HCT116 (cell line): ENCODE data around the gene BCKDK. TPM values are rescaled to one million over a fixed set of nuclear protein-coding genes. Genes with fewer than 3 reads are reported as not detected.

ENCODE experiments used
- ATAC-seq: fragments of 200-7000 bp; cut with Tn5 transposase; 2 replicates; pipeline ENCODE4 v1.9.1; 2020; ENCODE audit warnings: mild to moderate bottlenecking, moderate library complexity
- BruUV-seq: library from RNA; stranded (reverse); fragments of 400-500 nt; replicated peaks from 2 replicates; lab custom pipeline; 2021; lab: Mats Ljungman, UMichigan
- CTCF ChIA-PET: fragments of 300-600 bp; sonication (Branson Sonifier 250); formaldehyde crosslinking; loops from one replicate; lab custom pipeline; 2021; ENCODE audit warnings: antibody characterized with exemption; lab: Charles Lee
- POLR2A ChIA-PET: fragments of 300-600, 350-600 bp; sonication (Branson Sonifier 250); formaldehyde crosslinking; loops from one replicate; lab custom pipeline; 2021; ENCODE audit warnings: antibody characterized with exemption; lab: Charles Lee
- RAD21 ChIA-PET, 2 experiments: fragments of 300-600 bp; sonication (Branson Sonifier 250); formaldehyde crosslinking; loops; one replicate each; lab custom pipeline; 2023; ENCODE audit warnings: low total read pairs in 2 of 2; ENCODE audit not compliant: uncharacterized antibody in 2 of 2, unreplicated experiment in 2 of 2, low non-redundant PET in 1 of 2; lab: Charles Lee
- DNase-seq: peaks from one replicate; pipeline ENCODE4 v3.0.0-alpha.2; 2010; ENCODE audit warnings: low read depth, low spot score
- H2AFZ ChIP-seq: fragments of 200-600 bp; shearing (Covaris generic), sonication (generic); 2 replicates; pipeline ENCODE4 v1.6.1; 2017; ENCODE audit warnings: low read depth, mixed run types, mixed read lengths, antibody characterized with exemption, low read length; ENCODE audit not compliant: poor library complexity, severe bottlenecking
- H3K27ac ChIP-seq: 2 replicates; pipeline ENCODE4 v1.5.1; 2012; ENCODE audit warnings: low read depth, low read length
- H3K27me3 ChIP-seq: fragments of 200-600 bp; sonication (generic); 2 replicates; pipeline ENCODE4 v1.6.1; 2016; ENCODE audit warnings: mixed run types, low read length, mixed read lengths; ENCODE audit not compliant: insufficient read depth
- H3K36me3 ChIP-seq, 2 experiments: fragments of 200-500 bp in 1 of 2; fragments of 200-600 bp in 1 of 2; sonication (Bioruptor generic) in 1 of 2; sonication (generic) in 1 of 2; 2 replicates each; pipeline versions ENCODE4 v1.5.1 to v1.6.1; 2014 to 2016; ENCODE audit warnings: low read length in 2 of 2, inconsistent platforms in 1 of 2, mixed read lengths in 1 of 2, mixed run types in 1 of 2; ENCODE audit not compliant: insufficient read depth in 2 of 2, control insufficient read depth in 1 of 2
- H3K4me1 ChIP-seq, 2 experiments: fragments of 200-600 bp in 1 of 2; sonication (generic) in 1 of 2; 2 replicates each; pipeline versions ENCODE4 v1.5.1 to v1.6.1; 2012 to 2017; ENCODE audit warnings: low read length in 2 of 2, inconsistent platforms in 1 of 2, mild to moderate bottlenecking in 1 of 2, mixed read lengths in 1 of 2, mixed run types in 1 of 2, moderate library complexity in 1 of 2; ENCODE audit not compliant: insufficient read depth in 2 of 2, control insufficient read depth in 1 of 2
- H3K4me2 ChIP-seq: fragments of 200-600 bp; sonication (generic); 2 replicates; pipeline ENCODE4 v1.6.1; 2017; ENCODE audit warnings: mixed run types, low read length, mixed read lengths
- H3K4me3 ChIP-seq, 2 experiments: fragments of 200-600 bp in 1 of 2; sonication (generic) in 1 of 2; replicated peaks in 1 of 2; 2 replicates each; pipeline ENCODE4 v1.5.1; 2011 to 2016; ENCODE audit warnings: low read length in 2 of 2, control low read depth in 1 of 2, low read depth in 1 of 2, mild to moderate bottlenecking in 1 of 2, mixed read lengths in 1 of 2, mixed run types in 1 of 2
- H3K79me2 ChIP-seq: fragments of 200-600 bp; sonication (generic); 2 replicates; pipeline ENCODE4 v1.6.1; 2017; ENCODE audit warnings: mild to moderate bottlenecking, mixed run types, low read length, moderate library complexity, mixed read lengths; ENCODE audit not compliant: insufficient read depth
- H3K9ac ChIP-seq: fragments of 200-600 bp; sonication (generic); 2 replicates; pipeline ENCODE4 v1.6.1; 2016; ENCODE audit warnings: low read length, mixed read lengths
- H3K9me2 ChIP-seq: fragments of 200-600 bp; sonication (generic), shearing (Covaris generic); 2 replicates; pipeline ENCODE4 v1.6.1; 2017; ENCODE audit warnings: mixed run types, mild to moderate bottlenecking, moderate library complexity; ENCODE audit not compliant: insufficient read depth
- H3K9me3 ChIP-seq, 2 experiments: fragments of 200-500 bp in 1 of 2; fragments of 200-600 bp in 1 of 2; sonication (Bioruptor generic) in 1 of 2; sonication (generic) in 1 of 2; 2 replicates each; pipeline ENCODE4 v1.6.1; 2014 to 2017; ENCODE audit warnings: low read length in 2 of 2, mixed read lengths in 2 of 2, inconsistent platforms in 1 of 2, low read depth in 1 of 2, mild to moderate bottlenecking in 1 of 2, mixed run types in 1 of 2, moderate library complexity in 1 of 2; ENCODE audit not compliant: control insufficient read depth in 1 of 2, insufficient read depth in 1 of 2
- H4K20me1 ChIP-seq: fragments of 200-600 bp; sonication (generic), shearing (Covaris generic); 2 replicates; pipeline ENCODE4 v1.6.1; 2017; ENCODE audit warnings: mixed run types, mild to moderate bottlenecking, moderate library complexity; ENCODE audit not compliant: insufficient read depth
- ATF3 ChIP-seq: IDR thresholded peaks from 2 replicates; pipeline ENCODE4 v1.6.1; 2012
- CBX3 ChIP-seq: IDR thresholded peaks from 2 replicates; pipeline ENCODE4 v1.6.1; 2012; ENCODE audit warnings: low read depth
- CTCF ChIP-seq, 3 experiments: fragments of 200-600 bp in 1 of 3; sonication (generic) in 1 of 3; IDR thresholded peaks in 2 of 3; conservative IDR thresholded peaks in 1 of 3; 2 replicates each; pipeline ENCODE4 v1.5.1; 2012 to 2017; ENCODE audit warnings: low read depth in 2 of 3, low read length in 2 of 3, antibody characterized with exemption in 1 of 3, borderline replicate concordance in 1 of 3, control low read depth in 1 of 3, mild to moderate bottlenecking in 1 of 3, mixed read lengths in 1 of 3, mixed run types in 1 of 3, moderate library complexity in 1 of 3; ENCODE audit not compliant: insufficient read depth in 1 of 3
- EGR1 ChIP-seq: IDR thresholded peaks from 2 replicates; pipeline ENCODE4 v1.6.1; 2012; ENCODE audit warnings: low read depth
- EZH2 ChIP-seq: fragments of 200-600 bp; sonication (generic); IDR thresholded peaks from 2 replicates; pipeline ENCODE4 v1.6.1; 2017; ENCODE audit warnings: antibody characterized with exemption, mixed run types
- FOSL1 ChIP-seq: IDR thresholded peaks from 2 replicates; pipeline ENCODE4 v1.6.1; 2012; ENCODE audit warnings: low read depth
- REST ChIP-seq: IDR thresholded peaks from 2 replicates; pipeline ENCODE4 v1.6.1; 2012; ENCODE audit warnings: low read depth
- SP1 ChIP-seq: IDR thresholded peaks from 2 replicates; pipeline ENCODE4 v1.6.1; 2012; ENCODE audit warnings: low read depth
- SRF ChIP-seq: IDR thresholded peaks from 2 replicates; pipeline ENCODE4 v1.6.1; 2012; ENCODE audit warnings: low read depth
- TCF7L2 ChIP-seq: IDR thresholded peaks from 2 replicates; pipeline ENCODE4 v1.7.0; 2011; ENCODE audit warnings: borderline replicate concordance, inconsistent platforms; ENCODE audit not compliant: insufficient read depth, insufficient read length; ENCODE audit errors: extremely low read depth
- YY1 ChIP-seq: IDR thresholded peaks from 2 replicates; pipeline ENCODE4 v1.6.1; 2011; ENCODE audit warnings: low read length, low read depth, moderate library complexity, mild to moderate bottlenecking; ENCODE audit not compliant: insufficient replicate concordance; ENCODE audit errors: extremely low read depth
- ZBTB33 ChIP-seq: IDR thresholded peaks from 2 replicates; pipeline ENCODE4 v1.6.1; 2011; ENCODE audit warnings: mild to moderate bottlenecking, low read length, moderate library complexity; ENCODE audit not compliant: insufficient replicate concordance; ENCODE audit errors: extremely low read depth
- intact Hi-C: fragments of 100-400 bp; cut with micrococcal nuclease; formaldehyde crosslinking; loops from 2 replicates; pipeline ENCODE4 v1.10.0; 2022
- total RNA-seq: library from RNA; stranded (reverse); gene quantifications from one replicate; pipeline ENCODE4 v1.2.1, GENCODE V29; 2021; ENCODE audit not compliant: unreplicated experiment

The BCKDK gene
- total RNA-seq, 1 experiment from 2014 or later, result 60.7 TPM

GRCh38 chr16:31080035-31080629 lies 28.1 kb upstream of the BCKDK start:
- ATAC-seq, result no peak
- H3K4me1 ChIP-seq, result peaks cover 3 to 16% of the 10 kb centered on the region in 2 experiments; a peak in 2 of 4 replicates
- H3K9me3 ChIP-seq, result no peaks in the 10 kb centered on the region
- DNase-seq, result no peak
- H3K27ac ChIP-seq, result no peak overlapping the region
- BruUV-seq, result no TSS peak
- no peak overlapping the region for H3K9ac ChIP-seq
- H3K4me2 ChIP-seq, result no peak overlapping the region
- peaks cover 19 to 42% of the 10 kb centered on the region in 2 experiments for H3K36me3 ChIP-seq
- peaks cover 29% of the 10 kb centered on the region for H3K79me2 ChIP-seq
- TF ChIP-seq FOSL1 (no peak), EZH2 (no peak), ATF3 (no peak), CBX3 (no peak), SP1 (no peak), REST (no peak), CTCF (IDR thresholded peaks at IDR 0.05 in 2 of 3, conservative IDR thresholded peaks at IDR 0.05 in 1 of 3; ENCODE audit: borderline replicate concordance in 1 of 3, insufficient read depth in 1 of 3, low read depth in 2 of 3, low read length in 2 of 3) (no peak), SRF (no peak), EGR1 (no peak), ZBTB33 (no peak), YY1 (no peak), TCF7L2 (no peak)
- TF ChIP-seq, all 23 proteins: peak for 0
- ChIA-PET CTCF (no interaction called here), POLR2A (no interaction called here), RAD21 (no interaction called here)
- Histone ChIP-seq H2AFZ (no peak overlapping the region), H3K4me3 (no peak overlapping the region), H4K20me1 (no peaks in the 10 kb centered on the region), H3K9me2 (no peaks in the 10 kb centered on the region), H3K27me3 (no peaks in the 10 kb centered on the region)
- intact Hi-C loops, result no loop called here
